Measurements from ENCODE around the gene BAG1.

The BAG1 gene

GRCh38 chr9:33300546-33300945, 36.0 kb upstream of the BAG1 start:
- peaks cover 81% of the 10 kb centered on the region for H3K79me2 ChIP-seq (ENCODE audit: control insufficient read depth, low read length)
- H3K27ac ChIP-seq (ENCODE audit: low read depth, low read length) = no peak overlapping the region
- H3K9me2 ChIP-seq (replicated peaks; ENCODE audit: control insufficient read depth, low read length) = no peaks in the 10 kb centered on the region
- H3K4me1 ChIP-seq (ENCODE audit: control insufficient read depth, low read length) = peaks cover 40% of the 10 kb centered on the region
- H3K27me3 ChIP-seq (ENCODE audit: control insufficient read depth, low read length) = no peaks in the 10 kb centered on the region
- no peak overlapping the region for H3K4me3 ChIP-seq (ENCODE audit: low read length)
- H3K4me2 ChIP-seq (ENCODE audit: low read length) = no peak overlapping the region
- peaks cover 95% of the 10 kb centered on the region for H3K36me3 ChIP-seq (ENCODE audit: control insufficient read depth, low read length)
- no peaks in the 10 kb centered on the region for H3K9me3 ChIP-seq (ENCODE audit: control insufficient read depth, insufficient read depth, low read length)
- peaks cover 22% of the 10 kb centered on the region for H3F3A ChIP-seq (ENCODE audit: control insufficient read depth, insufficient read depth)
- H4K20me1 ChIP-seq (ENCODE audit: control insufficient read depth, insufficient read depth, low read depth, low read length) = peaks cover 4% of the 10 kb centered on the region; the same call in 1 of the 2 replicates
- TF ChIP-seq EZH2phosphoT487 (IDR thresholded peaks at IDR 0.05; ENCODE audit: borderline replicate concordance, low read length) (no peak), CTCF (IDR thresholded peaks at IDR 0.05; ENCODE audit: low read depth, low read length, poor library complexity, severe bottlenecking) (no peak)

- Histone ChIP-seq H3K4me2 (ENCODE audit: low read length) (peak overlapping the region; percentile 70), H3K9me3 (ENCODE audit: control insufficient read depth, insufficient read depth, low read length) (no peaks in the 10 kb centered on the region), H3K36me3 (ENCODE audit: control insufficient read depth, low read length) (peaks cover 97% of the 10 kb centered on the region)
Measured at GRCh38 chr9:33297432-33297831, 32.9 kb upstream of the BAG1 start.

GRCh38 chr9:33295571-33295970, 31.1 kb upstream of the BAG1 start:
- no peak for TF ChIP-seq CTCF (IDR thresholded peaks at IDR 0.05; ENCODE audit: low read depth, low read length, poor library complexity, severe bottlenecking)
- TF ChIP-seq EZH2phosphoT487 (IDR thresholded peaks at IDR 0.05; ENCODE audit: borderline replicate concordance, low read length) = no peak
- Histone ChIP-seq H3K27me3 (ENCODE audit: control insufficient read depth, low read length) (no peaks in the 10 kb centered on the region), H3K4me3 (ENCODE audit: low read length) (peak overlapping the region; percentile 69), H3K79me2 (ENCODE audit: control insufficient read depth, low read length) (peaks cover 98% of the 10 kb centered on the region), H3F3A (ENCODE audit: control insufficient read depth, insufficient read depth) (peaks cover 36% of the 10 kb centered on the region), H3K36me3 (ENCODE audit: control insufficient read depth, low read length) (peaks cover 96% of the 10 kb centered on the region), H3K4me1 (ENCODE audit: control insufficient read depth, low read length) (peaks cover 85% of the 10 kb centered on the region), H3K9me3 (ENCODE audit: control insufficient read depth, insufficient read depth, low read length) (no peaks in the 10 kb centered on the region), H3K9me2 (replicated peaks; ENCODE audit: control insufficient read depth, low read length) (no peaks in the 10 kb centered on the region), H4K20me1 (ENCODE audit: control insufficient read depth, insufficient read depth, low read depth, low read length) (peaks cover 4% of the 10 kb centered on the region; the same call in 1 of the 2 replicates), H3K4me2 (ENCODE audit: low read length) (peak overlapping the region; percentile 70), H3K27ac (ENCODE audit: low read depth, low read length) (peak overlapping the region; percentile 94)

More at GRCh38 chr9:33297432-33297831, 32.9 kb upstream of the BAG1 start:
- Histone ChIP-seq H3K27ac (ENCODE audit: low read depth, low read length) (peak overlapping the region; percentile 94), H3K4me3 (ENCODE audit: low read length) (peak overlapping the region; percentile 69), H3K4me1 (ENCODE audit: control insufficient read depth, low read length) (peaks cover 72% of the 10 kb centered on the region), H3K9me2 (replicated peaks; ENCODE audit: control insufficient read depth, low read length) (no peaks in the 10 kb centered on the region), H4K20me1 (ENCODE audit: control insufficient read depth, insufficient read depth, low read depth, low read length) (peaks cover 4% of the 10 kb centered on the region; the same call in 1 of the 2 replicates), H3K79me2 (ENCODE audit: control insufficient read depth, low read length) (peaks cover 91% of the 10 kb centered on the region), H3F3A (ENCODE audit: control insufficient read depth, insufficient read depth) (peaks cover 36% of the 10 kb centered on the region), H3K27me3 (ENCODE audit: control insufficient read depth, low read length) (no peaks in the 10 kb centered on the region)
- TF ChIP-seq CTCF (IDR thresholded peaks at IDR 0.05; ENCODE audit: low read depth, low read length, poor library complexity, severe bottlenecking) (no peak), EZH2phosphoT487 (IDR thresholded peaks at IDR 0.05; ENCODE audit: borderline replicate concordance, low read length) (no peak)
